Ishikawa (cell line): ENCODE measurements around the gene MLXIPL.

Experiments
- CEBPB ChIP-seq: IDR thresholded peaks from 2 replicates; pipeline ENCODE4 v1.6.1; 2012
- CREB1 ChIP-seq: IDR thresholded peaks from 2 replicates; pipeline ENCODE4 v1.6.1; 2012; ENCODE audit warnings: low read depth
- EGR1 ChIP-seq: IDR thresholded peaks from 2 replicates; pipeline ENCODE4 v1.6.1; 2012
- EP300 ChIP-seq: IDR thresholded peaks from 2 replicates; pipeline ENCODE4 v1.6.1; 2012; ENCODE audit warnings: borderline replicate concordance
- FOXM1 ChIP-seq: IDR thresholded peaks from 2 replicates; pipeline ENCODE4 v1.6.1; 2012; ENCODE audit warnings: low read depth, borderline replicate concordance
- NFIC ChIP-seq: IDR thresholded peaks from 2 replicates; pipeline ENCODE4 v1.6.1; 2012
- RAD21 ChIP-seq: IDR thresholded peaks from 2 replicates; pipeline ENCODE4 v1.6.1; 2012; ENCODE audit warnings: low read depth
- TAF1 ChIP-seq: IDR thresholded peaks from 2 replicates; pipeline ENCODE4 v1.6.1; 2012; ENCODE audit warnings: low read depth, mild to moderate bottlenecking
- TCF12 ChIP-seq: IDR thresholded peaks from 2 replicates; pipeline ENCODE4 v1.6.1; 2012; ENCODE audit warnings: low read depth
- TEAD4 ChIP-seq: IDR thresholded peaks from 2 replicates; pipeline ENCODE4 v1.6.1; 2012
- YY1 ChIP-seq: IDR thresholded peaks from 2 replicates; pipeline ENCODE4 v1.6.1; 2012; ENCODE audit warnings: low read depth
- ZBTB7A ChIP-seq: IDR thresholded peaks from 2 replicates; pipeline ENCODE4 v1.6.1; 2012; ENCODE audit warnings: low read depth
- TF ChIP-seq, protein P1 (sequence below): IDR thresholded peaks from 2 replicates; pipeline ENCODE4 v1.6.1; 2012
- TF ChIP-seq, protein P2 (sequence below): IDR thresholded peaks from 2 replicates; pipeline ENCODE4 v1.6.1; 2012
- TF ChIP-seq, protein P3 (sequence below): IDR thresholded peaks from 2 replicates; pipeline ENCODE4 v1.6.1; 2012; ENCODE audit warnings: low read depth, mild to moderate bottlenecking

Gene MLXIPL

DNA sequence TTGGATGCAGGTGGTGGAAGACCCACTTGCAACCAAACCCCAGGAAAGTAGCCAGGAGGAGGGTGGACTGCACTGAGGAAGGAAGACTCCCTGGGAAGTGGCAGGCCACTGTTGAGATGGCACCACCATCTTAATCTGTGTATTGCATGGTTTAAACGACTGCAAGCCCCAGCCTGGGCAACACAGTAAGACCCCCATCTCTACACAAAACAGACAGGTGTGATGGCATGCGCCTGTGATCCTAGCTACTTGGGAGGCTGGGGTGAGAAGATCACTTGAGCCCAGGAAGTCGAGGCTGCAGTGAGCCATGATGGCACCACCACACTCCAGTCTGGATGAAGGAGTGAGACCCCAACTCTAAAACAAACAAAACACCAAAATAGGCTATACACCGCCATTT lies 57.2 kb downstream of the MLXIPL start:
- TF ChIP-seq CEBPB (no peak), CREB1 (no peak), EGR1 (no peak), RAD21 (no peak), ZBTB7A (no peak), NFIC (no peak)

DNA sequence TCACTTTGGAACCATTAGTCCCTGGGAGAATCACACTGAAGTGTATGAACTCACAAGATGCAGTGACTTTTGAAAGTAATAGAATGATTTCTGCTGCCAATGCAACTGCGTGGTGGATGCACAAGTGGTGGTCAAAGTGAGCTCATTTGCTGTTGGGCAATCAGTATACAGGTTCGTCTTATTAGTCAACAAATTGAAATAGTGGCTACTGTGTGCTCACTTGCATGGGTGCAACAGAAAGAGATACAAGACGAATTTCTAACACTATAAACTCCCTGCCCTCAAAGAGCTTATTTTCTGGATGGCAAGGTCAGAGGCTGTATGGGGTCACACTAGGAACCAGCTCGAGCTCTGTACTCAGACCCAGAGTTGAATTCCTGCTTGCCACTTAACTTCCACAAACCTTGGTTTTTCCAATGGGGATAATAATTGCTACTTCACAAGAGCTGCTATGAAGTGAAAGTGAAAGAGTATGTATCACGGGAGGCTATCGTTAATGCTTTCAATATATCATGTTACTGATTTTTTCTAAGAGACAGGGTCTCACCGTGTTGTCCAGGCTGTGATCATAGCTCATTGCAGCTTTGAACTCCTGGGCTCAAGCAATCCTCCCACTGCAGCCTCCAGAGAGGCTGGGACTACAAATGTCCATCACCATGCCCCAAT lies 58.5 kb downstream of the MLXIPL start:
- TF ChIP-seq EGR1 = no peak
- no peak for TF ChIP-seq FOXM1
- TF ChIP-seq, protein P1, sequence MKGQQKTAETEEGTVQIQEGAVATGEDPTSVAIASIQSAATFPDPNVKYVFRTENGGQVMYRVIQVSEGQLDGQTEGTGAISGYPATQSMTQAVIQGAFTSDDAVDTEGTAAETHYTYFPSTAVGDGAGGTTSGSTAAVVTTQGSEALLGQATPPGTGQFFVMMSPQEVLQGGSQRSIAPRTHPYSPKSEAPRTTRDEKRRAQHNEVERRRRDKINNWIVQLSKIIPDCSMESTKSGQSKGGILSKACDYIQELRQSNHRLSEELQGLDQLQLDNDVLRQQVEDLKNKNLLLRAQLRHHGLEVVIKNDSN = no peak
- TF ChIP-seq TEAD4 = no peak
- TF ChIP-seq, protein P2, sequence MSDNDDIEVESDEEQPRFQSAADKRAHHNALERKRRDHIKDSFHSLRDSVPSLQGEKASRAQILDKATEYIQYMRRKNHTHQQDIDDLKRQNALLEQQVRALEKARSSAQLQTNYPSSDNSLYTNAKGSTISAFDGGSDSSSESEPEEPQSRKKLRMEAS = no peak
- TF ChIP-seq, protein P3, sequence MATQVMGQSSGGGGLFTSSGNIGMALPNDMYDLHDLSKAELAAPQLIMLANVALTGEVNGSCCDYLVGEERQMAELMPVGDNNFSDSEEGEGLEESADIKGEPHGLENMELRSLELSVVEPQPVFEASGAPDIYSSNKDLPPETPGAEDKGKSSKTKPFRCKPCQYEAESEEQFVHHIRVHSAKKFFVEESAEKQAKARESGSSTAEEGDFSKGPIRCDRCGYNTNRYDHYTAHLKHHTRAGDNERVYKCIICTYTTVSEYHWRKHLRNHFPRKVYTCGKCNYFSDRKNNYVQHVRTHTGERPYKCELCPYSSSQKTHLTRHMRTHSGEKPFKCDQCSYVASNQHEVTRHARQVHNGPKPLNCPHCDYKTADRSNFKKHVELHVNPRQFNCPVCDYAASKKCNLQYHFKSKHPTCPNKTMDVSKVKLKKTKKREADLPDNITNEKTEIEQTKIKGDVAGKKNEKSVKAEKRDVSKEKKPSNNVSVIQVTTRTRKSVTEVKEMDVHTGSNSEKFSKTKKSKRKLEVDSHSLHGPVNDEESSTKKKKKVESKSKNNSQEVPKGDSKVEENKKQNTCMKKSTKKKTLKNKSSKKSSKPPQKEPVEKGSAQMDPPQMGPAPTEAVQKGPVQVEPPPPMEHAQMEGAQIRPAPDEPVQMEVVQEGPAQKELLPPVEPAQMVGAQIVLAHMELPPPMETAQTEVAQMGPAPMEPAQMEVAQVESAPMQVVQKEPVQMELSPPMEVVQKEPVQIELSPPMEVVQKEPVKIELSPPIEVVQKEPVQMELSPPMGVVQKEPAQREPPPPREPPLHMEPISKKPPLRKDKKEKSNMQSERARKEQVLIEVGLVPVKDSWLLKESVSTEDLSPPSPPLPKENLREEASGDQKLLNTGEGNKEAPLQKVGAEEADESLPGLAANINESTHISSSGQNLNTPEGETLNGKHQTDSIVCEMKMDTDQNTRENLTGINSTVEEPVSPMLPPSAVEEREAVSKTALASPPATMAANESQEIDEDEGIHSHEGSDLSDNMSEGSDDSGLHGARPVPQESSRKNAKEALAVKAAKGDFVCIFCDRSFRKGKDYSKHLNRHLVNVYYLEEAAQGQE = no peak
- no peak for TF ChIP-seq TCF12
- no peak for TF ChIP-seq TAF1
- no peak for TF ChIP-seq NFIC
- no peak for TF ChIP-seq CREB1
- no peak for TF ChIP-seq YY1
- TF ChIP-seq EP300 = no peak
- TF ChIP-seq CEBPB = no peak
- TF ChIP-seq RAD21 = no peak
- no peak for TF ChIP-seq ZBTB7A

GRCh38 chr7:73560109-73560835 lies 64.0 kb downstream of the MLXIPL start:
- TF ChIP-seq TCF12 (no peak), CREB1 (no peak), YY1 (no peak), TEAD4 (no peak), CEBPB (no peak)
- TF ChIP-seq, protein P1 = no peak

GRCh38 chr7:73557397-73558257 lies 66.7 kb downstream of the MLXIPL start, which contains the start of gene BCL7B:
Gene BCL7B, minus strand, starts transcription at chr7:73557690. Its CDS starts 112 bp downstream, at chr7:73557578.
- TF ChIP-seq, protein P1 = peak; percentile 41; the same call in 1 of the 2 replicates
- TF ChIP-seq TCF12 (no peak; the same call in 1 of the 2 replicates), YY1 (0 out of 2 replicates have a peak, but pooled peaks have one; percentile 30), CEBPB (no peak), EGR1 (no peak), RAD21 (no peak), NFIC (no peak), ZBTB7A (peak; percentile 98), TEAD4 (no peak), CREB1 (no peak), FOXM1 (no peak), EP300 (no peak), TAF1 (peak; percentile 24; the same call in 1 of the 2 replicates)
- TF ChIP-seq, protein P3 = no peak
- TF ChIP-seq, protein P2 = peak; percentile 99
